ENCODE results near the gene MBD5.

Gene MBD5

GRCh38 chr2:148416248-148416647, 395.4 kb downstream of the MBD5 start:
- no peaks in the 10 kb centered on the region for H3K36me3 ChIP-seq (ENCODE audit: insufficient read depth, low read length)
- H2AFZ ChIP-seq (ENCODE audit: low read length, unreplicated experiment): no peak overlapping the region
- no peak overlapping the region for H3K4me3 ChIP-seq (ENCODE audit: low read depth, low read length)
- peaks cover 6% of the 10 kb centered on the region for H3K4me1 ChIP-seq (ENCODE audit: control insufficient read depth, insufficient read depth, low read length, unreplicated experiment)
- H3K79me2 ChIP-seq (ENCODE audit: control insufficient read depth, insufficient read depth, low read length, unreplicated experiment): no peaks in the 10 kb centered on the region
- H3K27me3 ChIP-seq (ENCODE audit: insufficient read depth, low read length): no peaks in the 10 kb centered on the region
- H3K27ac ChIP-seq (ENCODE audit: low read depth, low read length): no peak overlapping the region

- H3K36me3 ChIP-seq (ENCODE audit: insufficient read depth, low read length): no peaks in the 10 kb centered on the region
- no peak overlapping the region for H3K4me3 ChIP-seq (ENCODE audit: low read depth, low read length)
- H3K79me2 ChIP-seq (ENCODE audit: control insufficient read depth, insufficient read depth, low read length, unreplicated experiment): no peaks in the 10 kb centered on the region
- H3K4me1 ChIP-seq (ENCODE audit: control insufficient read depth, insufficient read depth, low read length, unreplicated experiment): no peaks in the 10 kb centered on the region
- H3K27ac ChIP-seq (ENCODE audit: low read depth, low read length): no peak overlapping the region
- H3K27me3 ChIP-seq (ENCODE audit: insufficient read depth, low read length): no peaks in the 10 kb centered on the region
- H2AFZ ChIP-seq (ENCODE audit: low read length, unreplicated experiment): no peak overlapping the region
These were observed 409.2 kb downstream of the MBD5 start for GRCh38 chr2:148430101-148430500.

- Histone ChIP-seq H3K4me1 (ENCODE audit: control insufficient read depth, insufficient read depth, low read length, unreplicated experiment) (no peaks in the 10 kb centered on the region), H2AFZ (ENCODE audit: low read length, unreplicated experiment) (no peak overlapping the region), H3K4me3 (ENCODE audit: low read depth, low read length) (no peak overlapping the region), H3K79me2 (ENCODE audit: control insufficient read depth, insufficient read depth, low read length, unreplicated experiment) (no peaks in the 10 kb centered on the region), H3K27me3 (ENCODE audit: insufficient read depth, low read length) (no peaks in the 10 kb centered on the region), H3K27ac (ENCODE audit: low read depth, low read length) (no peak overlapping the region), H3K36me3 (ENCODE audit: insufficient read depth, low read length) (no peaks in the 10 kb centered on the region)
These were observed 427.0 kb downstream of the MBD5 start for GRCh38 chr2:148447877-148448276.

DNA sequence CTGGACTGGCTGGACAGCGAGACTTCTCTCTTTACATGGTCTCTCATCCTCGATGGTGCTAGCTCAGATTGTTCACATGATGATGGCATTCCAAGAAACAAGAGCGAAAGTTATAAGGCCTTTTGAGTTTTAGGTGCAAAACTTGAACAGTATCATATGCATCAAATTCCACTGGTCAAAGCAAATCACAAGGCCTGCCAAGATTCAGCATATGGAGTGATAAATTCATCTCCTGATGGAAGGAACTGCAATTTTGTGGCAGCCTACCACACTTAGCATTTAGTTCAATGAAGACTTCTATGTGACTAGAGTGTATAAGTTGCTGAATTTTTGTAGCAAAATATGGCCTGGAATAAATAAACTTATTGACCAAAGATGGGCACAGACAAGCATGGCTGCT, 429.6 kb downstream of the MBD5 start:
- no peaks in the 10 kb centered on the region for H3K27me3 ChIP-seq (ENCODE audit: insufficient read depth, low read length)
- no peak overlapping the region for H3K4me3 ChIP-seq (ENCODE audit: low read depth, low read length)
- no peak overlapping the region for H3K27ac ChIP-seq (ENCODE audit: low read depth, low read length)
- no peaks in the 10 kb centered on the region for H3K79me2 ChIP-seq (ENCODE audit: control insufficient read depth, insufficient read depth, low read length, unreplicated experiment)
- H3K4me1 ChIP-seq (ENCODE audit: control insufficient read depth, insufficient read depth, low read length, unreplicated experiment): no peaks in the 10 kb centered on the region
- H3K36me3 ChIP-seq (ENCODE audit: insufficient read depth, low read length): no peaks in the 10 kb centered on the region
- no peak overlapping the region for H2AFZ ChIP-seq (ENCODE audit: low read length, unreplicated experiment)

GRCh38 chr2:148451046-148451445, 430.2 kb downstream of the MBD5 start:
- H3K4me3 ChIP-seq (ENCODE audit: low read depth, low read length): no peak overlapping the region
- no peak overlapping the region for H3K27ac ChIP-seq (ENCODE audit: low read depth, low read length)
- no peaks in the 10 kb centered on the region for H3K4me1 ChIP-seq (ENCODE audit: control insufficient read depth, insufficient read depth, low read length, unreplicated experiment)
- no peaks in the 10 kb centered on the region for H3K79me2 ChIP-seq (ENCODE audit: control insufficient read depth, insufficient read depth, low read length, unreplicated experiment)
- no peak overlapping the region for H2AFZ ChIP-seq (ENCODE audit: low read length, unreplicated experiment)
- no peaks in the 10 kb centered on the region for H3K27me3 ChIP-seq (ENCODE audit: insufficient read depth, low read length)
- no peaks in the 10 kb centered on the region for H3K36me3 ChIP-seq (ENCODE audit: insufficient read depth, low read length)

DNA sequence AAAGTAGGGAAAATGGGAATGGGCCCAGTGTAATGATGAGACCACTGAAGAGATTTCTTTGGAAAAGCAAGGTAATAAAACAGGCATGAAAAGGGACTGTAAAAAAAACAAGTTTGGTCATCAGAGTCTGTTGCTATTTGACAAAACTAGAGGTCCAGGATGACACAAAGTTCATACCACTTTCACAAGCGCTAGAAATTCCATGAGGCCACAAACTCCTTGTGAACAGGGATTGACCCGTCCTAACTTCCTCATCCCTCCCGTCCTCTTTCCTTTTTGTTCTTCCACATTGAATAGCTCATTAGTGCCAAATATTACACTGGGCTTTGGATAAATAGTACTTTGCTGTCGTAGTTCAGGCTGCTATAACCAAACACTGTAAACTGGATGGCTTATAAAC, 434.9 kb downstream of the MBD5 start:
- no peak overlapping the region for H3K4me3 ChIP-seq (ENCODE audit: low read depth, low read length)
- H2AFZ ChIP-seq (ENCODE audit: low read length, unreplicated experiment): no peak overlapping the region
- no peaks in the 10 kb centered on the region for H3K27me3 ChIP-seq (ENCODE audit: insufficient read depth, low read length)
- no peaks in the 10 kb centered on the region for H3K79me2 ChIP-seq (ENCODE audit: control insufficient read depth, insufficient read depth, low read length, unreplicated experiment)
- H3K4me1 ChIP-seq (ENCODE audit: control insufficient read depth, insufficient read depth, low read length, unreplicated experiment): no peaks in the 10 kb centered on the region
- H3K36me3 ChIP-seq (ENCODE audit: insufficient read depth, low read length): no peaks in the 10 kb centered on the region
- no peak overlapping the region for H3K27ac ChIP-seq (ENCODE audit: low read depth, low read length)

- Histone ChIP-seq H3K79me2 (ENCODE audit: control insufficient read depth, insufficient read depth, low read length, unreplicated experiment) (no peaks in the 10 kb centered on the region), H2AFZ (ENCODE audit: low read length, unreplicated experiment) (no peak overlapping the region), H3K27ac (ENCODE audit: low read depth, low read length) (no peak overlapping the region), H3K4me3 (ENCODE audit: low read depth, low read length) (no peak overlapping the region), H3K4me1 (ENCODE audit: control insufficient read depth, insufficient read depth, low read length, unreplicated experiment) (no peaks in the 10 kb centered on the region), H3K36me3 (ENCODE audit: insufficient read depth, low read length) (no peaks in the 10 kb centered on the region), H3K27me3 (ENCODE audit: insufficient read depth, low read length) (no peaks in the 10 kb centered on the region)
These were observed 437.3 kb downstream of the MBD5 start for GRCh38 chr2:148458171-148458570.

DNA sequence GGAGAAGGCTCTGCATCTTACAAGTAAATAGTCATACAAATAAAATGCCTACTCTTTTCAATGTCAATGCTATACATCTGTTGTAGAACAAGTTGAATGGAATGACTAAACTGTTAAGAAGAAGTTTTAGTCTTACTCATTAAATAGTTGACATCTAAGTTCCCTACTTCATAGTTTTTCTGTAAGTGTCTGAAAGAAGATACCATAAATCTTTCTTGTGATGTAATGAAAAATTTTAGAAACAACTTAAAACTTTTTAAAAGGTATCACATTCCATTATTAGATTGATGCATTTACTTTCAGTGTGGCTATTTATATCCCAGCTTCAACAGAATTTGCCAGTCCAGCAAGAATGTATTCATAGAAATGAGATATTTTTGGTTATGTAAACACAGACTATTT, 438.5 kb downstream of the MBD5 start:
- Histone ChIP-seq H3K4me3 (ENCODE audit: low read depth, low read length) (no peak overlapping the region), H3K36me3 (ENCODE audit: insufficient read depth, low read length) (no peaks in the 10 kb centered on the region), H2AFZ (ENCODE audit: low read length, unreplicated experiment) (no peak overlapping the region), H3K79me2 (ENCODE audit: control insufficient read depth, insufficient read depth, low read length, unreplicated experiment) (no peaks in the 10 kb centered on the region), H3K4me1 (ENCODE audit: control insufficient read depth, insufficient read depth, low read length, unreplicated experiment) (no peaks in the 10 kb centered on the region), H3K27ac (ENCODE audit: low read depth, low read length) (no peak overlapping the region), H3K27me3 (ENCODE audit: insufficient read depth, low read length) (no peaks in the 10 kb centered on the region)

DNA sequence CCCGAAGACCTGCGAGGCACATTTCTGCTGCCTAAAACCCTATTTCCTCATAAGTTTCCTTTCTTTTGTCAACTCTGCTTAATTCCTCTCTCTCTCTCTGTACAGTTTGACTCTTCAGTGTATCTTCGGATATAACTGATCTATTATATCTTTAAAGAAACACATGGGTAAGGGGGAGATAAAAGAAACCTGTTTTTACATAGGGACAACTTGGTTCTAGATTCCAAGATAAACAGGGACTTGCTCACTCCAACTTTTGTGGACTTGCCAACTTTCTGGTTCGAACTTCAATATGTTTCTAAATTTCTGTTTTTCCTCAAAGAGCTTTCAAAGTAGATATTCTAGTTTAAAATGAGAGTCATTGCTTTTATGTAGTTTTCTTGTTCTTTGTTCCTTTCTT, 441.0 kb downstream of the MBD5 start:
- Histone ChIP-seq H3K4me1 (ENCODE audit: control insufficient read depth, insufficient read depth, low read length, unreplicated experiment) (no peaks in the 10 kb centered on the region), H3K27me3 (ENCODE audit: insufficient read depth, low read length) (no peaks in the 10 kb centered on the region)

GRCh38 chr2:148475626-148476025, 454.7 kb downstream of the MBD5 start:
- H2AFZ ChIP-seq (ENCODE audit: low read length, unreplicated experiment): no peak overlapping the region
- no peaks in the 10 kb centered on the region for H3K79me2 ChIP-seq (ENCODE audit: control insufficient read depth, insufficient read depth, low read length, unreplicated experiment)
- H3K27ac ChIP-seq (ENCODE audit: low read depth, low read length): no peak overlapping the region
- no peak overlapping the region for H3K4me3 ChIP-seq (ENCODE audit: low read depth, low read length)
- H3K36me3 ChIP-seq (ENCODE audit: insufficient read depth, low read length): no peaks in the 10 kb centered on the region
- no peaks in the 10 kb centered on the region for H3K4me1 ChIP-seq (ENCODE audit: control insufficient read depth, insufficient read depth, low read length, unreplicated experiment)
- H3K27me3 ChIP-seq (ENCODE audit: insufficient read depth, low read length): no peaks in the 10 kb centered on the region

More for the DNA sequence above, 441.0 kb downstream of the MBD5 start:
- no peak overlapping the region for H3K27ac ChIP-seq (ENCODE audit: low read depth, low read length)
- H3K4me3 ChIP-seq (ENCODE audit: low read depth, low read length): no peak overlapping the region
- no peaks in the 10 kb centered on the region for H3K79me2 ChIP-seq (ENCODE audit: control insufficient read depth, insufficient read depth, low read length, unreplicated experiment)
- no peak overlapping the region for H2AFZ ChIP-seq (ENCODE audit: low read length, unreplicated experiment)
- no peaks in the 10 kb centered on the region for H3K36me3 ChIP-seq (ENCODE audit: insufficient read depth, low read length)

GRCh38 chr2:148479398-148479797, 458.5 kb downstream of the MBD5 start:
- Histone ChIP-seq H3K79me2 (ENCODE audit: control insufficient read depth, insufficient read depth, low read length, unreplicated experiment) (no peaks in the 10 kb centered on the region), H3K27me3 (ENCODE audit: insufficient read depth, low read length) (no peaks in the 10 kb centered on the region), H3K4me3 (ENCODE audit: low read depth, low read length) (no peak overlapping the region), H2AFZ (ENCODE audit: low read length, unreplicated experiment) (no peak overlapping the region), H3K36me3 (ENCODE audit: insufficient read depth, low read length) (no peaks in the 10 kb centered on the region), H3K4me1 (ENCODE audit: control insufficient read depth, insufficient read depth, low read length, unreplicated experiment) (no peaks in the 10 kb centered on the region), H3K27ac (ENCODE audit: low read depth, low read length) (no peak overlapping the region)

All from ACC112 (cell line).